GM06990 (cell line): ENCODE measurements around the gene KCNN3.
A peak's percentile ranks its signal among the peaks of the same experiment; 100 is the strongest.

Source experiments
- DNase-seq: peaks from one replicate; pipeline ENCODE4 v3.0.0-alpha.2; 2011; ENCODE audit not compliant: insufficient read length; ENCODE audit errors: extremely low read depth
- H3K27me3 ChIP-seq: replicated peaks from 2 replicates; pipeline ENCODE4 v1.6.0; 2011; ENCODE audit warnings: low read length; ENCODE audit not compliant: control insufficient read depth, insufficient read depth
- H3K36me3 ChIP-seq: 2 replicates; pipeline ENCODE4 v1.5.1; 2011; ENCODE audit warnings: low read length; ENCODE audit not compliant: control insufficient read depth, insufficient read depth
- H3K4me3 ChIP-seq: replicated peaks from 2 replicates; pipeline ENCODE4 v1.5.1; 2011; ENCODE audit warnings: low read depth, mild to moderate bottlenecking, control low read depth, low read length
- CTCF ChIP-seq: IDR thresholded peaks from 2 replicates; pipeline ENCODE4 v1.5.1; 2011; ENCODE audit warnings: low read length, control low read depth, mild to moderate bottlenecking, inconsistent platforms; ENCODE audit not compliant: insufficient read depth, poor library complexity, severe bottlenecking

KCNN3 gene

DNA sequence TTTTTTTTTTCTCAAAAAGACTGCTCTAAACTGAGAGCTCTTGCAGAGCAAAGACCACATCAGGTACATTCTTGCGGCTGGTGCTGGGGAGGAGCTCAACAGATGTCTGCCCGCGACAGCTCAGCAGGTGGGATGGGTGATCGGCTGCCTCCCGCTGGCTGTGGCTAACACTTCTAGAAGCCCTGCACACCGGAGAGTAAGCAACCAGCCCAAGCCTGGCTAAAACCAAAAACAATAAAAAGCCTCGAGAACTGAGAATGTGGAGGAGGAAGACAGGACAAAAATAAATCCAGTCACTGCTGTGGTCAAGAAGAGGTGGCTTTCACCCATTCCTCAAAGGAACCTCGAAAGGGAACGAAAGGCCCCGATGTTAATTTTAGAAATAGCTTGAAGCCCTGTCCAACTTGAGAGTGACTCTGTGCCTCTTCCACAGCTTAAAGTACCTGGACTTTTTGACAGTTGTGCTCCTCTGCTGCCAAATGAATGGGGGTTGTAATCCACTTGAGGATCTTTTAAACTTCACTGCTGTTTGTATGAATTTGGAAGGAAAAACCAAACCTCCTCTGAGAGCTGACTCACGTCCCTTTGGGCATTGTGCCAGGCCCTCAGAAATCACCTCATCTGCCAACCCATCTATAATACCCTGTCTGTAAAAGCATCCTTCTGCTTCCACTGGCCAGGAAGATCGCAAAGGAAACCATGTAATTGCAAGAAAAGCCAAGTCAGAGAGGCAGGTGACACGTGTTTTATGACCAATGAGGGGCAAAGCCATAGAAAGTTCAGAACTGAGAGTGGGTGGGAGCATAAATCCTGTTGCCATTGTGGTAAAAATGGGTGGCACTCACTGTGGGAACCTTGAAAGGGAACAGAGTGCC lies 78.6 kb downstream of the KCNN3 start:
- H3K36me3 ChIP-seq: no peaks in the 10 kb centered on the region; the same call in 1 of the 2 replicates
- no peaks in the 10 kb centered on the region for H3K27me3 ChIP-seq
- TF ChIP-seq CTCF: peak; percentile 54
- H3K4me3 ChIP-seq: no peak overlapping the region
- DNase-seq: peak; percentile 79

DNA sequence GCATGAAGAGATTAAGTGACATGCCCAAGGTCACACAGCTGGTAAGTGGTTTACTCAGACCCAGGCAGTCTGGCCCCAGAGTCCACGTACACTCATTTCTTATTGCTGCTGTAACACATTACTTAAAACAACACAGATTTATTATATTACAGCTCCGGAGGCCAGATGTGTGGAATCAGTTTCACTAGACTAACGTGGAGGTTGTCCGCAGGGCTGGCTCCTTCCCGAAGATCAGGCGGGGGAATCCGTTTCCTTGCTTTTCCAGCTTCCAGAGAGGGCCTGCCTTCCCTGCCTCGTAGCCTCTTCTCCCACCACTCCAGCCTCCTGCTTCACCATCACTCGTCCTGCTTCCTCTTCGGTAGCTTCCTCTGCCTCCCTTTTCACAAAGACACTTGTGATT lies 81.2 kb downstream of the KCNN3 start:
- no peak overlapping the region for H3K4me3 ChIP-seq
- no peaks in the 10 kb centered on the region; the same call in 1 of the 2 replicates for H3K36me3 ChIP-seq
- no peaks in the 10 kb centered on the region for H3K27me3 ChIP-seq

GRCh38 chr1:154788110-154788870 lies 81.8 kb downstream of the KCNN3 start:
- no peaks in the 10 kb centered on the region for H3K27me3 ChIP-seq
- H3K36me3 ChIP-seq: no peaks in the 10 kb centered on the region
- TF ChIP-seq CTCF: no peak
- no peak overlapping the region for H3K4me3 ChIP-seq
- no peak for DNase-seq

More for the DNA sequence above, 81.2 kb downstream of the KCNN3 start:
- no peak for DNase-seq
- TF ChIP-seq CTCF: no peak

GRCh38 chr1:154786804-154787570 lies 83.1 kb downstream of the KCNN3 start:
- Histone ChIP-seq H3K27me3 (no peaks in the 10 kb centered on the region), H3K36me3 (no peaks in the 10 kb centered on the region), H3K4me3 (no peak overlapping the region)
- DNase-seq: no peak
- TF ChIP-seq CTCF: no peak

DNA sequence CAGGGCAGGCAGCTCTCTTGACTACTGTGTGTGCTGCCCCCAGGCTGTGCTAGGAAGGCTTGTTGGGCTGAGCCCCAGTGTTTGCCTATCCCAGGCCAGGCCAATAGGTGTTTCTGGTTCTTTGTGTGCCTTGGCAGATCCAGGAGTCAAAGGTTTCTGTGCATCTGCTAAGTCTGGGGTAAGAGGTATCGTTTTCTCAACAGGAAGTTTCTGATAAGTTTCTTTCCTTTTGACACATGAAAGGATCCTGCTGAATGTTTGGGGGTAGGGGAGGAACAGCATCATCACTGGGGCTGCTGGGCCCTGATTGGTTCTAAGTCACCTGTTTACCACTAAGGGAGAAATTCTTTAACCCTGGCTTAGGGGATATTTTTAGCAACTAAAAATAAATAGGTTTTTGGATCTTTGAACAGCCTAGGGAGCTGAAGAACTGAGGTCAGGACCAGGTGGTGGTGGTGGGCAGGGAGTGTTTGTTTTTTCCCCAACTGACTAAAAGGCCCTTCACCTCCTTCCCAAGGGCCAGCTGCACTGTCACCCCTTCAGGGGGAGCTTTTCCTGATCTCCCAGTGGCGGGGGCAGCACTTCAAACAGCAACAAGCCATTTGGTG lies 85.1 kb downstream of the KCNN3 start:
- no peak for TF ChIP-seq CTCF
- Histone ChIP-seq H3K27me3 (no peaks in the 10 kb centered on the region), H3K36me3 (peaks cover 4% of the 10 kb centered on the region), H3K4me3 (no peak overlapping the region)
- DNase-seq: peak; percentile 61
